Erythroblast (primary cell): ENCODE measurements around the gene ZNF396.

ENCODE experiments used
- GATA1 ChIP-seq: IDR thresholded peaks from 2 replicates; pipeline ENCODE4 v1.6.1; 2011; ENCODE audit warnings: low read depth, mild to moderate bottlenecking, control low read depth, low read length, moderate library complexity
- POLR2A ChIP-seq: IDR thresholded peaks from 2 replicates; pipeline ENCODE4 v1.6.1; 2011; ENCODE audit warnings: mild to moderate bottlenecking, low read length

GRCh38 chr18:35411625-35412351, 34.7 kb upstream of the ZNF396 start:
- TF ChIP-seq POLR2A (no peak), GATA1 (no peak)
